HepG2 (cell line): ENCODE data around the gene AJM1. TPM values are rescaled to one million over a fixed set of nuclear protein-coding genes. Genes with fewer than 3 reads are reported as not detected.

Experiments
- ATAC-seq: fragments of 200-7000 bp; cut with Tn5 transposase; 3 replicates; pipeline ENCODE4 v1.9.1; 2020; ENCODE audit warnings: mild to moderate bottlenecking, moderate library complexity
- BruUV-seq: library from RNA; stranded (reverse); fragments of 400-500 nt; replicated peaks from 2 replicates; lab custom pipeline; 2021; lab: Mats Ljungman, UMichigan
- CTCF ChIA-PET: fragments of 300-600 bp; formaldehyde crosslinking; extraction: SDS; loops from one replicate; lab custom pipeline; 2021; ENCODE audit warnings: low total read pairs, inconsistent platforms, low intra/inter-chr PET ratio; lab: Yijun Ruan, JAX
- POLR2A ChIA-PET: fragments of 350-600 bp; sonication (Branson Sonifier 250); formaldehyde crosslinking; loops from one replicate; lab custom pipeline; 2020; ENCODE audit warnings: antibody characterized with exemption, inconsistent platforms; lab: Yijun Ruan, JAX
- DNase-seq: peaks from one replicate; pipeline ENCODE4 v3.0.0-alpha.2; 2015; ENCODE audit warnings: low spot score
- FAIRE-seq: peaks from 3 replicates; lab custom pipeline; 2011; peaks lifted over from hg19 to GRCh38; lab: Jason Lieb, UNC
- H2AFZ ChIP-seq: one replicate; pipeline ENCODE4 v1.6.1; 2011; ENCODE audit warnings: low read length, inconsistent platforms
- H3K27ac ChIP-seq: fragments of 300-600 bp; 3 replicates; pipeline ENCODE4 v1.8.0; 2011; ENCODE audit warnings: mixed run types, mild to moderate bottlenecking, mixed read lengths, low read length, inconsistent platforms; ENCODE audit not compliant: insufficient read depth; ENCODE audit errors: extremely low read length
- H3K27me3 ChIP-seq, 2 experiments: fragments of 200-600 bp in 1 of 2; 2 replicates in 1 of 2; 3 replicates in 1 of 2; pipeline versions ENCODE4 v1.6.0 to v1.8.0; 2011; ENCODE audit warnings: low read length in 2 of 2, mild to moderate bottlenecking in 2 of 2, moderate library complexity in 2 of 2, inconsistent platforms in 1 of 2; ENCODE audit not compliant: insufficient read depth in 2 of 2, control insufficient read depth in 1 of 2
- H3K36me3 ChIP-seq, 2 experiments: fragments of 200-600 bp in 1 of 2; replicated peaks in 1 of 2; 2 replicates in 1 of 2; 3 replicates in 1 of 2; pipeline versions ENCODE4 v1.5.1 to v1.8.0; 2011; ENCODE audit warnings: low read length in 2 of 2, inconsistent platforms in 1 of 2; ENCODE audit not compliant: insufficient read depth in 2 of 2, control insufficient read depth in 1 of 2
- H3K4me1 ChIP-seq: 2 replicates; pipeline ENCODE4 v1.5.1; 2012; ENCODE audit warnings: low read length, inconsistent platforms; ENCODE audit not compliant: insufficient read depth
- H3K4me2 ChIP-seq: 2 replicates; pipeline ENCODE4 v1.6.0; 2011; ENCODE audit warnings: low read depth, low read length, inconsistent platforms
- H3K4me3 ChIP-seq, 3 experiments: fragments of 200-600 bp in 1 of 3; sonication (generic), shearing (Covaris generic) in 1 of 3; replicated peaks in 1 of 3; 2 replicates each; pipeline ENCODE4 v1.5.1; 2011 to 2016; ENCODE audit warnings: low read length in 3 of 3, inconsistent platforms in 2 of 3, low read depth in 2 of 3, mild to moderate bottlenecking in 2 of 3, control low read depth in 1 of 3, mixed read lengths in 1 of 3; ENCODE audit not compliant: insufficient read depth in 1 of 3
- H3K79me2 ChIP-seq: one replicate; pipeline ENCODE4 v1.6.1; 2011; ENCODE audit warnings: low read length, inconsistent platforms; ENCODE audit not compliant: insufficient read depth
- H3K9ac ChIP-seq: 2 replicates; pipeline ENCODE4 v1.6.0; 2011; ENCODE audit warnings: mild to moderate bottlenecking, low read depth, low read length, inconsistent platforms; ENCODE audit not compliant: insufficient read depth
- H3K9me3 ChIP-seq: 2 replicates; pipeline ENCODE4 v1.5.1; 2012; ENCODE audit warnings: mild to moderate bottlenecking, low read length
- H4K20me1 ChIP-seq: 2 replicates; pipeline ENCODE4 v1.6.0; 2011; ENCODE audit warnings: inconsistent platforms, mild to moderate bottlenecking, low read length, moderate library complexity; ENCODE audit not compliant: insufficient read depth
- LCORL ChIP-seq, 2 experiments: fragments of 450-650 bp in 1 of 2; sonication (generic) in 1 of 2; formaldehyde crosslinking in 1 of 2; IDR thresholded peaks; 2 replicates each; pipeline versions ENCODE4 v1.5.0 to v1.6.1; 2017 to 2020; ENCODE audit warnings: antibody characterized with exemption in 1 of 2, missing genetic modification reagents in 1 of 2
- MZF1 ChIP-seq: sonication (generic); formaldehyde crosslinking; IDR thresholded peaks from 2 replicates; pipeline ENCODE4 v1.8.1; 2023; ENCODE audit warnings: mild to moderate bottlenecking, missing genetic modification reagents, borderline replicate concordance
- NR2F2 ChIP-seq: IDR thresholded peaks from 2 replicates; pipeline ENCODE4 v1.6.1; 2012; ENCODE audit warnings: low read depth, inconsistent platforms, borderline replicate concordance
- RARG ChIP-seq: sonication (generic); formaldehyde crosslinking; IDR thresholded peaks from 2 replicates; pipeline ENCODE4 v1.4.0; 2020; ENCODE audit warnings: low read depth, mild to moderate bottlenecking, missing genetic modification reagents
- ZBTB34 ChIP-seq: sonication (generic); formaldehyde crosslinking; IDR thresholded peaks from 2 replicates; pipeline ENCODE4 v1.8.0; 2022; ENCODE audit warnings: mild to moderate bottlenecking, missing genetic modification reagents
- ZC3H4 ChIP-seq: sonication (generic); formaldehyde crosslinking; IDR thresholded peaks from 2 replicates; pipeline ENCODE4 v1.4.0; 2020; ENCODE audit warnings: missing genetic modification reagents, borderline replicate concordance
- ZNF430 ChIP-seq: sonication (generic); formaldehyde crosslinking; IDR thresholded peaks from 2 replicates; pipeline ENCODE4 v1.9.0; 2021; ENCODE audit warnings: mild to moderate bottlenecking, missing genetic modification reagents
- ZNF484 ChIP-seq: sonication (generic); formaldehyde crosslinking; IDR thresholded peaks from 2 replicates; pipeline ENCODE4 v1.5.1; 2020; ENCODE audit warnings: mild to moderate bottlenecking, low read depth, missing genetic modification reagents, borderline replicate concordance
- ZZZ3 ChIP-seq: sonication (generic); formaldehyde crosslinking; IDR thresholded peaks from 2 replicates; pipeline ENCODE4 v1.4.0; 2020; ENCODE audit warnings: missing genetic modification reagents, mild to moderate bottlenecking, borderline replicate concordance
- WGBS: methylation state at CpG from one replicate; pipeline ENCODE4 v1.1.6; 2017; ENCODE audit warnings: low lambda C conversion rate; 5-methylcytosine and 5-hydroxymethylcytosine counted together
- in situ Hi-C: cut with HindIII; loops from 2 replicates; pipeline ENCODE4 v1.10.0; 2017; ENCODE audit warnings: low pct_unique_long_range_greater_than_20kb; ENCODE audit not compliant: extremely low pct_ligation_motif_present
- intact Hi-C: fragments of 100-400 bp; cut with micrococcal nuclease; formaldehyde crosslinking; loops from one replicate; pipeline ENCODE4 v1.10.0; 2022; ENCODE audit not compliant: unreplicated experiment
- polyA plus RNA-seq, 8 experiments: library from polyadenylated mRNA; depleted of rRNA in 3 of 8; stranded (reverse) in 7 of 8; unstranded in 1 of 8; fragments of >200 nt; fragmentation: Illumina TruSeq in 4 of 8; extraction: Trizol in 4 of 8; gene quantifications; 2 replicates each; pipeline versions ENCODE4 v1.2.1 to v1.2.3, GENCODE V29; 2011 to 2016; ENCODE audit warnings: low read depth in 4 of 8, missing spikeins in 1 of 8, mixed read lengths in 1 of 8; ENCODE audit not compliant: insufficient read depth in 1 of 8
- total RNA-seq, 5 experiments: library from RNA; depleted of rRNA; stranded (reverse); fragments of >200 nt; fragmentation: Illumina TruSeq; extraction: Trizol; gene quantifications; 2 replicates each; pipeline ENCODE4 v1.2.3, GENCODE V29; 2016; ENCODE audit warnings: low read depth in 1 of 5

Gene AJM1
- total and polyA plus RNA-seq, 2 of the 13 experiments (the other 11 are each of a cell fraction or from before 2014, with no cell fraction given), result 1.1 to 1.2 TPM

GRCh38 chr9:136865041-136865767 is 22.9 kb downstream of the AJM1 start (continued):
- no peak for TF ChIP-seq MZF1 (CRISPR knock-in tag)
- no peak for TF ChIP-seq ZC3H4 (CRISPR knock-in tag)
- no peak for TF ChIP-seq ZZZ3 (CRISPR knock-in tag)
- TF ChIP-seq ZNF484 (CRISPR knock-in tag), result no peak
- TF ChIP-seq NR2F2, result no peak
- no peak for TF ChIP-seq LCORL (IDR thresholded peaks at IDR 0.05)
- no peak for TF ChIP-seq LCORL (CRISPR knock-in tag; IDR thresholded peaks at IDR 0.05)
- no peak for TF ChIP-seq ZNF430 (CRISPR knock-in tag)

GRCh38 chr9:136865768-136866103 is 23.5 kb downstream of the AJM1 start:
- Histone ChIP-seq H2AFZ (no peak overlapping the region), H3K4me3 (peak overlapping the region; percentile 81 to 87 (median 87)), H3K9ac (peak overlapping the region; percentile 90), H3K4me1 (peaks cover 33% of the 10 kb centered on the region), H3K27me3 (no peaks in the 10 kb centered on the region), H4K20me1 (0 out of 2 replicates have a peak, but pooled peaks cover 7% of the 10 kb centered on the region), H3K36me3 (peaks cover 14 to 35% of the 10 kb centered on the region in 2 experiments), H3K9me3 (no peaks in the 10 kb centered on the region), H3K79me2 (peaks cover 20% of the 10 kb centered on the region), H3K27ac (peak overlapping the region; percentile 81), H3K4me2 (peak overlapping the region; percentile 83)
- ATAC-seq (peak; percentile 35), FAIRE-seq (no peak), DNase-seq (no peak)
- ChIA-PET CTCF (no interaction called here), POLR2A (interaction anchor here (1.0 to 1.4 kb wide), 7 partner anchors 8 to 22 kb away, joined by 3 to 23 read pairs (median 5); partner anchors contain the start of genes AJM1 and TRAF2)
- WGBS, result 1% methylated on average over 20 of the region's 20 CpGs
- BruUV-seq, result no TSS peak
- in situ Hi-C loops (no loop called here), intact Hi-C loops (no loop called here)
- 0 out of 2 replicates have a peak, but pooled peaks have one; percentile 26 for TF ChIP-seq RARG (CRISPR knock-in tag)
- TF ChIP-seq ZBTB34, result no peak
